CD4-positive, alpha-beta T cell treated with Interferon gamma for 1 hour (primary cell): ENCODE measurements around the gene COX6B2.
"Not testable (repeated sequence)": the region's sequence is repeated elsewhere in the genome, so short reads cannot be mapped to it uniquely, and the experiment has no call there.

Experiments
- DNase-seq: peaks from one replicate; pipeline ENCODE4 v3.0.0-alpha.2; 2020

The COX6B2 gene, protein sequence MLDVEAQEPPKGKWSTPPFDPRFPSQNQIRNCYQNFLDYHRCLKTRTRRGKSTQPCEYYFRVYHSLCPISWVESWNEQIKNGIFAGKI

DNA sequence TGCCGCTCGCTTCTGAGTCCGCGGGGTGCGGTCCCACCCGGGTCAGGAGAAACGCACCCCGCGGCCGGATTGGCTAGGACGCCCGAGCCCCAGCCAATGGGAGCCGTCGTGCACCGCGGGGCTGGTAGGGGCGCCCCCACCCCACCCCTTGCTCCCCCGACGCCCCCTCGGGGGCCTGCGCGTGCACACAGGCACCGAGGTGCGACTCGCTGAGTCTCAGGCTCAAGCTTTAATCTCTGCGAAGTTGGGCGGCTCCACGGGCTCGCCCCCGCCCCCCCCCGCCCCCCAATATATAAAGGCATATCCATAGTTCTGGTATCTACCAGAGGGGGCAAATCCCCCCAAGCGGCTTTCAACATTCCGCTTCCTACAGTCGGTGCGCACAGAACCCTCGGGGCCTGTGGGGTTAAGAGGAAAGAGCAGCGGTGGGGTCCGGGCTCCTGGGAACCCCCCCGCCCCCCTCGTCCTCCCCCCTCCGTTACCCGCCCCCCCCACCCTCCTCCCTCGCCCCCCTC, at the start of gene COX6B2:
COX6B2 (minus strand) TSS at position 22 of the 515 bp plus-strand sequence. CDS start 198 bp downstream, outside the sequence.
- DNase-seq = no peak

DNA sequence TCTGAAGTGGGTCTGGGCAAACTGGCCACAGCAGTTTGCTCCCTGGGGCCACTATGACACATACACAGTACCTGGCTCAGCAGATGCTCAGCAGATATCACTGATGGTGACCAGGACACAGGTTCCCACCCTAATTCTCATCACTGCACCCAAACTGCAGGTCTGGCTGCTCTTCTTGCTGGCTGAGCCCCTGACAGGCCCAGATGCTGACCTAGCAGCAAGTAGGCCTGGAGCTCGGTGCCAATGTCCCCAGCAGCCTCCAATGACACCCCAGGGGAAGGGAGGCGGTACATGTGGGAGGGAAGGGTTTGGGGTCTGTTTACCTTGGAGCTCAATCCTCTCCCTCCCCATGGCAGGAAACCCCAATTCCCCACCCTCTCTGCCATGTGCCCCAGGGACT, 48.0 kb upstream of the COX6B2 start:
- DNase-seq = no peak

DNA sequence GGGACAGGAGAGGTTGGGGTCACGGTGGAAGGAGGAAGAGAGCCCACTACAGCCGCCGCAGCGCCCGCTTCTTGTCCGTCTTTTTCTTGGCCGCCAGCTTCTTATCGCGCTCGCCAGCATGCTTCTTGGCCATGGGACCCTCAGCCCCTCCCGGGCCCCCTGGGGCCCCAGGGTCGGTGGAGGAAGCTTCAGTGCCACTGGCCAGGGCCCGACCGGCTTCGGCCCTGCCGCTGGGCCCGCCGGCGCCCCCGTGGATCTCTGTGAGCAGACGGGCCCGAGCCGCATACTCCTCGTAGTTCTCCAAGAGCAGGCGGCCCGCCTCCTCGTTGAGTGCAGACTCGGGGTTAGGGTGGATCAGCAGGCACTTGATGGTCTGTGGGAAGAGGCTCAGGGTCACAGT, 46.9 kb upstream of the COX6B2 start:
- DNase-seq = not testable (repeated sequence)

DNA sequence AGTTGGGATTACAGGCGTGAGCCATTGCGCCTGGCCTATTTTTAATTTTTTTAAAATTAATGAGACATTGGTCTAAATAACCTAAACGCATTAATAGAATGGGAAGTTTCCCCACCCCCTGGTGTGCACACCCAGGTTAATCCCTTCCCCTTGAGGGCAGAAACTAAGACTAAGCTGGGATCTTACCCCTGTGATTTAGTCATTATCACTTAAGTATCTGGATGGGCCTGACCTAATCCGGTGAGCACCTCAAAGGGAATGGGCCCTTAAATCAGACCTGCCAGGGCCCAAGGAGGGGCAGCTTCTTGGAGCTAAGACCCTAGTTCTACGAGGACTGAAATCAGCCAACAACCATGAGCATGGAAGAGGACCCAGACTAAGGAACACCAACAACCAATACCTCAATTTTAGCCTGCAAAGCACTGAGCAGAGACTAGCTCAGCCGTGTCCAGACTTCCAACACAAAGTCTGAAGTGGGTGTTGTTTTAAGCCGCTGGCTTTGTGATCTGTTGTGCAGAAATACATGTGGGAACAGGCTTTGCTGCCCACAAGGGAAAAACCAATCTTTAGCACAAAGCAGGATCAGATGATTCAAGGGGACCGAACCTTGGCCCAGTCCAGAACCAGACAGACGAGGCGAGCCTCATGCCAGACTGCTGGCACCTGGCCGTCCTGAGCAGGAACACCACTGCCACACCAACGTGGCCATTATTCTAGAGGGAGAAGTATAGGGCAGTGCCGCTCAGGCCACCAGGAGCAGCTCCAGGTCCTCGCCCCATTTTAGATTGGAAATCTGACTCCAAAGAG, 46.0 kb upstream of the COX6B2 start:
- no peak for DNase-seq

DNA sequence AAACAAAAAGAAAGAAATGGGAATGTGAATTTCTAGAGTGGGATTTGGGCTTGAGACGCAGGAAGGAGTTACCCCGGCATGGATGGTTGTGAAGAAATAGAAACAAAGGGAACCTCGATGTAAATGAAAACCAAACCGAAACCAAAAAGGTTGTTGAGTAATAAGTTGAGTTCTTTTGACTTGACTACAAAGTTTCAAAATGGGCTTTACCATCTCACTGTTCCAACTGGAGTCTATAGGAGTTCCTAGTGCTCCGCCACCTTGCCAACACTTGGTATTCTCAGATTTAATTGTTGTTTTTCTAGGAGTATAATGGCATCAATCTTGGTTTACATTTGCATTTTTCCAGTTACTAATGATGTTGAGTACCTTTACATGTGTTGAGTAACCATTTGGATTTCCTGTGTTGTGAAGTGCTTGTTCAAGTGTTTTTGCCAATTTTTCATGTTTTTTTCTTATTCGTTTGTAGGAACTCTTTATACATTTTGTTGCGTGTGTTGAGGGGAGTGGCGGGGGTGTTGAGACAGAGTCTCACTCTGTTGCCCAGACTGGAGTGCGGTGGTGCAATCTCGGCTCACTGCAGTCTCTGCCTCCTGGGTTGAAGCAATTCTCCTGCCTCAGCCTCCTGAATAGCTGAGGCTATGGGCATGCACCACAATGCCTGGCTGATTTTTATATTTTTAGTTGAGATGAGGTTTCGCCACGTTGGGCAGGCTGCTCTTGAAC, 43.8 kb upstream of the COX6B2 start:
- no peak for DNase-seq

DNA sequence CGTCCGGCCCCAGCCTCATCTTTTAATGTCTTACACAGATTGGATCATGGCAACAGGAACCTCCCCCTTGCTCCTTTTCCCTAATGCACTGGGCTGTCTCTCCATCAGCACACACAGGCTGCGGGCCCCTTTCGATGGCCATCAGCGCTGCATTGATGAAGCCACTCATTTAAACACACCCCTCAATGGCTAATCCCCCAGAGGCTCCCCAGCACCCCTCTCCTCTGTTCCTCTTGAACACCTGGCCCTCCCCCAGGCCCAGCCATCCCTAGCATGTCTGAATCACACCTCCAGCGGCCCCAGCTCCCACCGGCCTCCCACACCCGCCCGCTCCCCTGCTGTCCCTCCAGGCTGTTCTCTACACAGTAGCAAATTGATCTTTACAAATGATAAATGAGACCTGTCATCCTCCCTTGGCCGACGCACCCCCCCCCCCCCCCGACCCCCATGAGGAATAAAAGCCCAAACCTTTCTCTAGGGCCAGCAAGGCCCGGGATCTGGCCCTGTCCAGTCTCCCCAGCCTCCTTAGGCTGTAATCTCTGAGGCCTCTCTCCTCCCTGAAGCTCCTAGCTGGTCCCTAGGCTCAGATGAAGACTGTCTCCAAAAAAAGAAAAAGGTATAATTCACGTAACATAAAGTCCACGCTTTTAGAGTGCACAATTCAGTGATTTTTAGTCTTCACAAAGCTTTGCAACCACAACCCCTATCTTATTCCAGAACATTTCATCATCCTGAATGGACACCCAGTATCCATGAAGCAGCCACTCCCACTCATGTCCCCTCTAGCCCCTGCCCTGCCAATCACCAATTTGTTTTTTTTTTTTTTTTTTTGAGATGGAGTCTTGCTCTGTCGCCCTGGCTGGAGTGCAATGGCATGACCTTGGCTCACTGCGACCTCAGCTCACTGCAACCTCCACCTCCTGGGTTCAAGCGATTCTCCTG, 38.6 kb upstream of the COX6B2 start:
- DNase-seq = no peak

DNA sequence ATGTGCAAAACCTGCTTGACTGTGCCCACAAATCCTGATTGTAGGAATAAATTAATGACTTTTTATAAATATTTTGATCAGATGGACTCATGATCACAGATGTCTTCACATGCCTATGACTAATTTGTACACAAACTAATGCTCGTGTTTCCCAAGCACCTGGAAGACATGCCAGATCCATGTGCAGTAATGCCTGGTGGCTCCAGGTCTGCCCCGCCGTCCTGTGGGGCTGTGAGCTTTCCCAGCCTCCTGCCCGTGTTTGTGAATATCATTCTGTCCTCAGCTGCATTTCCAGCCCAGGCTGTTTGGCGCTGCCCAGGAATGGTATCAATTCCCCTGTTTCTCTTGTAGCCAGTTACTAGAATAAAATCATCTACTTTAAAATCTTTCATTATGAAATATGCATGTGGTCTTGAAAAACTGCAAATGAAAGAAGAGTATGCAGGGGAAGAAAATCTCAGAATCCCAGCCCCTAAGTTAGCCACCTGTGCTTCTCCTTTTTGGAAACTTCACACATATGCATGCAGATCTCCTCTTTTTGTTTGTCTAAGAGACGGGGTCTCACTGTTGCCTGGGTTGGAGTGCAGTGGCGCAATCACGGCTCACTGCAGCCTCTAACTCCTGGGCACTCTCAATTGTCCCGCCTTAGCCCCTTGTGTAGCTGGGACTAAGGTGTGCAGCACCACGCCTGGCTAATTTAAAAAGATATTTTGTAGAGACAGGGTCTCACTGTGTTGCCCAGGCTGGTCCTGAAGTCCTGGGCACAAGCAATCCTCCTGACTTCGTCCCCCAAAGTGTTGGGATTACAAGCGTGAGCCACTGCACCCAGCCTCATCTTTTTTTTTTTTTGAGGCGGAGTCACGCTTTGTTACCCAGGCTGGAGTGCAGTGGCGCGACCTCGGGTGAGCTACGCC, 37.4 kb upstream of the COX6B2 start:
- DNase-seq = no peak

DNA sequence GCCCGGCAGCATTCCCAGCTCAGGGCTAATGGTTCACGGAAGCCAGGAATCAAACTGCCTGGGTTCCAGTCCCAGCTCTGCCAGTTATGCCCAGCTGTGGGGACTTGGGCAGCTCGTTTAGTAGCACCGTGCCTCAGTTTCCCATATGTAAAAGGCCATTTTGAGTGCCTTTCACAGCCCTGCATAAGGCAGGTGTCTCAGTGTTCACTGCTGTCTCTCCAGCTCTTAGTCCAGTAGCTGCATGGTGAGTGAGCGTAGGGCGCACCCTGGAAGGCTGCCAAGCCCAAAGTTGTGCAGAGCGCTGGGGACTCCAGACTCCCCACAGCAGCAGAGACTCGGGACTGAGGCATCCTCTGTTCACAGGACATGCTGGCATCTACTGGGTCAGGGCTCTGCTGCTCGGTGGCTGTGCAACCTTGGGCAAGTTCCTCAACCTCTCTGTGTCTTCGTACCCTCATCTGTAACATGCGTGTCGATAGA, 36.7 kb upstream of the COX6B2 start:
- DNase-seq = no peak

DNA sequence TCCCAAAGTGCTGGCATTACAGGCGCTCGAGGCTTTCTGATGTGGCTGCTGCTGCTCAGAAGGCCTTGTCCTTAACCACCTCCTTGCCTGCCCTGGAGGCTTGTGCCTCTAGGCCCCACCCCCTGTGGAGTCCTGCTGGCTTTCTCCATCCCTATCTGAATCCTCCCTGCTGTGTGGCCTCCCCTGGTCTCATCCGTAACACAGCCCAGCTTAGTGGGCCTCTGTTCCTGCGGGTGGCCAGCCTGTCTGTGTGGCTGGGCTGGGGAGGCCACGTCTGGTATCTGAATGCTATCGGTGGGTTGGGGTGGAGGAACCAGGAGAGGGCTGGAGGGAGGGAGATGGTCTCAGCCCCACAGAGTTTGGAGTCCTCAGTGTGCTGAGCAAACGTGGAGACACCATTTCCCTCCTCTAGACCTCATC, 36.0 kb upstream of the COX6B2 start:
- no peak for DNase-seq

DNA sequence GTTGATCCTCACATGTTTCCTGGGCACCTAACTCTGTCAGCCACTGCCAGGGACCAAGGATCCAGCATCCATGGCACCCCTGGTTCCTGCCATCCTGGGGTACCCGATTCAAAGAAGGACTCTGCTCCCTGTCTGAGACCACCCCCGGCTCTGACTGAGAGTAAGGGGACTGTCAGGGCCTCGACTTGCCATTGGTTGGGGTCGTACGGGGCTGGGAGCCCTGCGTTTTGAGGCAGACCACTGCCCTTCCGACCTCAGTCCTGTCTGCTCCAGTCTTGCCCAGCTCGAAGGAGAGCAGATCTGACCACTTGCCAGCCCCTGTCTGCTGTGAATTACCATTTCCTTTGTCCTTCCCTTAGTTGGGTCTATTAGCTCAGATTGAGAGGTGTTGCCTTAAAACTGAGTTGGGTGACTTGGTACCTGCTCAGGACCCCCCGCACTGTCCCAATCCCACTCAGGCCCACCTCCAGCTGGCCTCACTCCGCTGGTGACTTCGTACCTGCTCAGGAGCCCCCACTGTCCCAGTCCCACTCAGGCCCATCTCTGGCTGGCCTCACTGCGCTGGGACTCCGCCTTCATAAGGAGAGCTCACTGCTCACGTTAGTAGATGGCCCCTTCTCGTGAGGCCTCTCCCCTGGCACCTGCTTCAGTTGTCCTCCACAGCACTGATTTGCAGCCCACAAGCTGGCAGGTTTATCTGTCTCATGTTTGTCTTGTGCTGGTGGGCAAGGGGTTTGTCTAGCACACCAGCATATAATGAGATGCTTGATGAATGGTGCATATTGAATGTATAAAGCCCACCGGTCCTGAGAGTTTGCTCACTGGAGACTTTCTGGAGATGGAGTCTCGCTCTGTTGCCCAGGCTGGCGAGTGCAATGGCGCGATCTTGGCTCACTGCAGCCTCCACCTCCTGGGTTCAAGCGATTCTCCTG, 35.1 kb upstream of the COX6B2 start:
- DNase-seq = no peak

DNA sequence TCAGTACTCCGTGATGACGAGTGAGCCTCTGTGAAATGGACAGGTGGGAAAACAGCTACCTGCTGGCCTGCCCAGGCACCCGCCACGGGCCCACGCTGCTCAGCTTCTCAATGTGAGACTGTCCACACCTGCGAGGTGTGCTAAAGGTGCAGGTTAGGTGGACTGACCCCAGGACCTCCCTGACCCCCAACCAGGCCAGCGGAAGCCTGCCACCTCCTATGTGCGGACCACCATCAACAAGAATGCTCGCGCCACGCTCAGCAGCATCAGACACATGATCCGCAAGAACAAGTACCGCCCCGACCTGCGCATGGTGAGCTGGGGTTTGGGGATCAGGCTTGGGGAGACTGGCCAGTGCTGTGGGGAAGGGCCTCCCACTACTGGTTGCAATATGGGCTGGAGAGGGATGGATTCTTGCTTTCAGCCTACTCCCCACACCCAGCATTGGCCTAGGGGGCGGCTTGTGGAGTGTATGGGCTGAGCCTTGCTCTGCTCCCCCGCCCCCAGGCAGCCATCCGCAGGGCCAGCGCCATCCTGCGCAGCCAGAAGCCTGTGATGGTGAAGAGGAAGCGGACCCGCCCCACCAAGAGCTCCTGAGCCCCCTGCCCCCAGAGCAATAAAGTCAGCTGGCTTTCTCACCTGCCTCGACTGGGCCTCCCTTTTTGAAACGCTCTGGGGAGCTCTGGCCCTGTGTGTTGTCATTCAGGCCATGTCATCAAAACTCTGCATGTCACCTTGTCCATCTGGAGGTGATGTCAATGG, 33.4 kb upstream of the COX6B2 start:
- no peak for DNase-seq

DNA sequence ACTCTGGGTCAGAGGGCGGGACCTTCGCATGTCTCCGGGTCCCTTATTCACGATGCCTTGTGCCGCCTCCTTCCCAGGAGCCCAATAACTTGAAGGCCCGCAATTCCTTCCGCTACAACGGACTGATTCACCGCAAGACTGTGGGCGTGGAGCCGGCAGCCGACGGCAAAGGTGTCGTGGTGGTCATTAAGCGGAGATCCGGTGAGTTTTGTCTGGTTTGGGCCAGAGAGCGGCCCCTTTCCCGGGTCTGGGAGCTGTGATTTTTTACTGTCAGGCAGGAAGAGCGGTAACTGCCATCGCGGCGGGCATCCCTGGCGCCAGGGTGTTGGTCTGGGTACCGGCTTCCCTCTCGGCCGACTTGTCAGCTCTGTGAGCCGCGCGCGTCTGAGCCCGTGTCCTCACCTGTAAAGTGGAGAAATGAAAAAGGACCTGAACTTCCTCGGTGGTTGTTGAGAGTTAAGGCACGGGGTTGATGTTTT, 32.0 kb upstream of the COX6B2 start:
- DNase-seq = no peak

DNA sequence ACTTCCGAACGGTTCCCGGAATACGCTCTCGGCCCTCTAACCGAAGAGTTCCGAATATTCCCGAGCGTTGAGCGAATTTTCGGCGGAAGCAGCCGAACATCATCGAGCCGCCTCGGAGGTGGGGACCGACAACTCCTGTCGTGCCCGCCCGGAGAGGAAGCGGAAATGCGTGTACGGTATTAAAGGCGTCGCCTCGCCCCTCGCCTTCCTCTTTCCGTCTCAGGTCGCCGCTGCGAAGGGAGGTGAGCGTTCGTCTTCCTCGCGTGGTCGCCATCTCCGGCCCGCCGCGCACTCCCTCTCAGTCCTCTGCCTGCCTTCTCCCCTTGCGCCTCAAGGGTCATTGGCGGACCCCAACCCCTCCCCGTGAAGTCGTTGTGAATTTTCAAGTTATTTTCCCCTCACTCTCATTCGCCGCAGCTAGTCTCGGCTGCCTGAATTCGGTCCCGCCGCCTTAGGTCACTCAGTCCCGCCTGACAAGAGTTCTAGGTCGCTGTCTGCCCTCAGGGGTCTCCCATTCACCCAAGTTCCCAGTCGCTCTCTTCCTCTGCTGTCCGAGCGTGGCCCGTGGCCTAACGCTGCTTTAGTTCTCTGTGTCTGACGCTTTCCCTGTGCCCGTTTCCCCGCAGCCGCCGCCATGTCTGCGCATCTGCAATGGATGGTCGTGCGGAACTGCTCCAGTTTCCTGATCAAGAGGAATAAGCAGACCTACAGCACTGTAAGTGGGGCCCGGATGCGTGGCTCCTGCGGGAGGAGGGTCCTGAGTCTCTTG, 31.4 kb upstream of the COX6B2 start, which contains the start of gene RPL28:
RPL28 (plus strand) TSS at position 209 of the 769 bp plus-strand sequence; CDS start at position 635, 426 bp downstream.
- peak; percentile 98 for DNase-seq

DNA sequence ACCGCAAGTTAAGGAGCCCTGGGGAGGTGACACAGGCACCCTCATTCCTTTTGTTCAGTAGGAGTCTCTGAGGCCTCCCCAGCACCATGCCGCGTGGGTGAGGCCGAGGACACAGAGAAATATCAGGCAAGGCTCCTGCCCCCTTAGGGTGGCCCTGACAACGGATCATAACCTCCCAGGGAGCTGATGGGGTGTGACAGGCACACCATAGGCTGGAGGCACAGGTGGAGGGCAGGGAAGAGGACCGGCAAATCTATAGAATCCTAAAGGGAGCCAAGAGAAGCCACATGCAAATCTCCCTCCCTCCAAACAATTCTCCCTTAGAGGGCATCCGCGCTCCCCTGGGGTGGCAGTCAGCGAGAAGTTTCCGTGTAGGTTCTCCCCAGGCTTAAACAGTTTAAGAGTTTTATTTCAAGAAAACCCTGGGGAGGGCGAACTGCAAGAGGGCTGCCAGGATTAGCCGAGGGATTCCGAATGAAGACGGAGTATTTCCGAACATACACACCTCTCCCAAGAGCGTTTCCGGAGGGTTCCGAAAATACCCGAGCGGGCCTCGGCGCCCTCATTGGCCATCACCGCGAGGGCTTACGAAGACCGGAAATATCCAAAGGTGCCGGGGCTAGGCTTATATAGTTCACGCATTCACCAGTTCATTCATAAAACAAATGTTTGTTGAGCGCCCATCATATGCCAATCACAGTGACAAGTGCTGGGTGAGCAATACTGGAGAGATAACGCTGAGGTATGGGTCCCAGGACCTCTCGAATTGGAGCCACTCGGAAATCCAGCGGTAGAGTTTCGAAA, 30.6 kb upstream of the COX6B2 start:
- DNase-seq = peak; percentile 94

DNA sequence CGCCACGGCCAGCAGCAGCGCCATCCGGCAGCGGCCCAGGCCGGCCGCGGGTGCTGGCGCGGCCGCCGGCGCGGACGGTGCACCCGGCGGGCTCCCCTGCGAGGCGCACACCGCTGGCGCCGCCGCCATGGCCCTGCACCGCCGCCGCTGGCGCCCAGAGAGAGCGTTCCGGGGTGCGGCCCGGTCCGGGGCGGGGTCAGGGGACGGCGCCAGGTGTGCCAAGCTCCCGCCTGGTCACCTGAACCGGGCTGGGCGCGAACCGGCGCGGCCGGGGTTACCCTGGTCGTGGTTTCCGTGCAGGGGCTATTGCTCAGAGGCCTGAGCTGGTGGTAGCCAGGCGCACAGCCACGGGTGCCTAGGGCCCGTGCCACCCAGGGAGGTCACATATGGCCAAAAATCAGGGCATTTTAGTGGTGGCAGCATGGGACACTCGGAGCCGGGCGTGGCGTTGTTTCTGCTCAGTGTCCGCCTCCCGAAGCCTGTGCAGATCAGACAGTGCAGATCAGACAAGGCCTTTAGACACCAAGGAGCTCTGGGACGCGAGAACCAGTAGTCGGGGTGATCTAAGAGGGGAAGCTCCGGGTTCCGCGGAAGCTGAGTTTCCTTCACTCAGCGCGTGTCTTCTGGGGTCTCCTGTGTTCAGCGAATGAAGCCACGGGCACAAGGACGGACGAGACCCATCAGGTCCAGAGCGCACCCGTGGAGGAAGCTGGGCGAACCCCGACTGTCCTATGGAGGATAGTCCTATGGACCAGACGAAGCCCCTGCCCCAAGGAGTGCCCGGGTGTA, 29.8 kb upstream of the COX6B2 start, which contains the start of gene TMEM238:
TMEM238 (minus strand) TSS at position 162 of the 789 bp plus-strand sequence; CDS start at position 129, 33 bp downstream.
- no peak for DNase-seq
